Common myeloid progenitor, CD34-positive (primary cell): ENCODE data around the gene ACTL6B. TPM values are rescaled to one million over a fixed set of nuclear protein-coding genes. Genes with fewer than 3 reads are reported as not detected.
"Not testable (repeated sequence)": the region's sequence is repeated elsewhere in the genome, so short reads cannot be mapped to it uniquely, and the experiment has no call there.

Experiments used
- CTCF ChIA-PET: fragments of 350-600 bp; sonication (Branson Sonifier 250); formaldehyde crosslinking; loops from one replicate; lab custom pipeline; 2021; ENCODE audit warnings: antibody characterized with exemption; lab: Charles Lee
- POLR2A ChIA-PET: fragments of 350-600 bp; sonication (Branson Sonifier 250); formaldehyde crosslinking; loops from one replicate; lab custom pipeline; 2021; ENCODE audit warnings: antibody characterized with exemption; lab: Charles Lee
- DNase-seq, 3 donors: peaks; one replicate each; pipeline versions ENCODE4 v3.0.0 to v3.0.0-alpha.2; 2013
- H3K27ac ChIP-seq, 2 experiments: 1 replicate in 1 of 2; 2 replicates in 1 of 2; pipeline ENCODE4 v1.7.0; 2013; ENCODE audit warnings: inconsistent platforms in 2 of 2, low read length in 2 of 2, mild to moderate bottlenecking in 2 of 2, low read depth in 1 of 2, moderate library complexity in 1 of 2; ENCODE audit not compliant: severe bottlenecking in 2 of 2, insufficient read depth in 1 of 2, poor library complexity in 1 of 2
- H3K27me3 ChIP-seq, 5 experiments: replicated peaks in 2 of 5; 1 replicate in 3 of 5; 2 replicates in 2 of 5; pipeline versions ENCODE4 v1.6.1 to v1.7.0; 2013; ENCODE audit warnings: low read length in 4 of 5, mild to moderate bottlenecking in 2 of 5, moderate library complexity in 2 of 5, inconsistent platforms in 1 of 5; ENCODE audit not compliant: insufficient read depth in 5 of 5, control insufficient read depth in 4 of 5
- H3K36me3 ChIP-seq, 4 experiments: 1 replicate in 2 of 4; 2 replicates in 2 of 4; pipeline versions ENCODE4 v1.6.1 to v1.7.0; 2013; ENCODE audit warnings: low read length in 3 of 4, control low read depth in 1 of 4, mild to moderate bottlenecking in 1 of 4; ENCODE audit not compliant: control insufficient read depth in 4 of 4, insufficient read depth in 4 of 4
- H3K4me1 ChIP-seq, 4 experiments: 1 replicate in 3 of 4; 2 replicates in 1 of 4; pipeline versions ENCODE4 v1.6.1 to v1.7.1; 2013; ENCODE audit warnings: low read length in 3 of 4, mild to moderate bottlenecking in 3 of 4, control low read depth in 1 of 4, inconsistent platforms in 1 of 4, moderate library complexity in 1 of 4; ENCODE audit not compliant: control insufficient read depth in 4 of 4, insufficient read depth in 4 of 4; ENCODE audit errors: control extremely low read depth in 1 of 4
- H3K4me3 ChIP-seq, 7 experiments: 1 replicate in 4 of 7; 2 replicates in 3 of 7; pipeline versions ENCODE4 v1.5.1 to v1.7.0; 2013; ENCODE audit warnings: mild to moderate bottlenecking in 7 of 7, low read length in 6 of 7, moderate library complexity in 6 of 7, inconsistent platforms in 2 of 7, low read depth in 2 of 7, control low read depth in 1 of 7; ENCODE audit not compliant: insufficient read depth in 4 of 7, control insufficient read depth in 1 of 7; ENCODE audit errors: extremely low read depth in 1 of 7
- H3K9me3 ChIP-seq, 5 experiments: 1 replicate in 4 of 5; 2 replicates in 1 of 5; pipeline versions ENCODE4 v1.6.1 to v1.7.1; 2013; ENCODE audit warnings: low read length in 4 of 5, mild to moderate bottlenecking in 2 of 5, inconsistent platforms in 1 of 5, low read depth in 1 of 5, moderate library complexity in 1 of 5; ENCODE audit not compliant: control insufficient read depth in 4 of 5, insufficient read depth in 2 of 5; ENCODE audit errors: control extremely low read depth in 1 of 5
- WGBS: methylation state at CpG from one replicate; pipeline ENCODE4 v1.1.5; 2013; ENCODE audit not compliant: insufficient coverage; 5-methylcytosine and 5-hydroxymethylcytosine counted together
- polyA plus RNA-seq: library from polyadenylated mRNA; unstranded; fragments of 120-200 nt; gene quantifications from one replicate; pipeline ENCODE4 v1.2.1, GENCODE V29; 2013

ACTL6B gene
- polyA plus RNA-seq, result 0.09 TPM

- H3K9me3 ChIP-seq, result peaks cover 0 to 2% (median 0%) of the 10 kb centered on the region in 5 experiments
- POLR2A ChIA-PET, result no interaction called here
- H3K27ac ChIP-seq, result no peak within 1 kb of the TSS
- CTCF ChIA-PET, result interaction anchor here (1.2 to 1.4 kb wide), 4 partner anchors 19 to 36 kb away, joined by 3 to 5 read pairs (median 3); no protein-coding TSS in a partner anchor
- WGBS, result 13% methylated on average over 50 of the region's 63 CpGs
- H3K4me1 ChIP-seq, result peaks cover 0 to 2% (median 0%) of the 10 kb centered on the region in 4 experiments
- H3K36me3 ChIP-seq, result no peaks in the 10 kb centered on the region
- peak; percentile 46 to 85 (median 83) for DNase-seq
- H3K27me3 ChIP-seq, result peaks cover 2 to 50% (median 18%) of the 10 kb centered on the region in 5 experiments
- H3K4me3 ChIP-seq, result peak within 1 kb of the TSS in 1 of 7 experiments; percentile 28
These were observed at the start of gene ACTL6B for GRCh38 chr7:100655908-100656674. Gene ACTL6B, minus strand, starts transcription at chr7:100656448. Its CDS starts 94 bp downstream, at chr7:100656354.

GRCh38 chr7:100705320-100705752 is 49.1 kb upstream of the ACTL6B start:
- Histone ChIP-seq H3K9me3 (no peaks in the 10 kb centered on the region), H3K27ac (peak overlapping the region; percentile 64 to 87), H3K27me3 (no peaks in the 10 kb centered on the region), H3K36me3 (peaks cover 0 to 11% (median 1%) of the 10 kb centered on the region in 4 experiments), H3K4me1 (peaks cover 0 to 23% (median 19%) of the 10 kb centered on the region in 4 experiments), H3K4me3 (peak overlapping the region; percentile 62 to 97 (median 89))
- peak; percentile 64 to 81 (median 81) for DNase-seq
- POLR2A ChIA-PET, result interaction anchor here (0.8 to 1.4 kb wide), 3 partner anchors 94 to 147 kb away, joined by 3 to 6 read pairs (median 3); partner anchors contain the start of gene SLC12A9
- CTCF ChIA-PET, result interaction anchor here (0.7 to 8.6 kb wide), 29 partner anchors 9 to 256 kb away, joined by 3 to 79 read pairs (median 4); partner anchors contain the start of genes EPHB4, EPO, SLC12A9 and ZAN
- 0% methylated on average over 19 of the region's 25 CpGs for WGBS

GRCh38 chr7:100701089-100701488 is 44.8 kb upstream of the ACTL6B start:
- ChIA-PET POLR2A (interaction anchor here (0.6 kb wide), 1 partner anchor 16 kb away, joined by 4 read pairs; no protein-coding TSS in a partner anchor), CTCF (interaction anchor here (1.1 to 8.6 kb wide), 4 partner anchors 24 to 149 kb away, joined by 3 to 79 read pairs (median 5); partner anchors contain the start of genes FBXO24, LRCH4 and SLC12A9)
- H3K4me3 ChIP-seq, DNase-seq, H3K27me3 ChIP-seq, H3K27ac ChIP-seq, H3K36me3 ChIP-seq, H3K9me3 ChIP-seq: not testable (repeated sequence)
- peaks cover 0 to 11% (median 10%) of the 10 kb centered on the region in 4 experiments for H3K4me1 ChIP-seq
- 56% methylated on average over 3 of the region's 3 CpGs for WGBS

GRCh38 chr7:100699018-100699417 is 42.8 kb upstream of the ACTL6B start:
- CTCF ChIA-PET, result interaction anchor here (0.9 to 1.4 kb wide), 4 partner anchors 21 to 128 kb away, joined by 3 to 4 read pairs (median 3); partner anchors contain the start of genes EPHB4, EPO and MOSPD3
- peaks cover 0 to 5% (median 0%) of the 10 kb centered on the region in 5 experiments for H3K27me3 ChIP-seq
- WGBS, result 94% methylated on average over 5 of the region's 6 CpGs

GRCh38 chr7:100696123-100696521 is 39.9 kb upstream of the ACTL6B start:
- DNase-seq, result no peak
- peaks cover 11 to 30% (median 27%) of the 10 kb centered on the region in 4 experiments for H3K4me1 ChIP-seq
- no peaks in the 10 kb centered on the region for H3K9me3 ChIP-seq
- peaks cover 0 to 5% (median 0%) of the 10 kb centered on the region in 5 experiments for H3K27me3 ChIP-seq
- H3K36me3 ChIP-seq, result peaks cover 0 to 3% (median 0%) of the 10 kb centered on the region in 4 experiments
- POLR2A ChIA-PET, result no interaction called here
- H3K27ac ChIP-seq, result no peak overlapping the region
- CTCF ChIA-PET, result interaction anchor here (1.2 to 3.9 kb wide), 4 partner anchors 9 to 156 kb away, joined by 3 to 21 read pairs (median 4); partner anchors contain the start of genes POP7 and SLC12A9
- no peak overlapping the region for H3K4me3 ChIP-seq
- 97% methylated on average over 3 of the region's 6 CpGs for WGBS

More at GRCh38 chr7:100699018-100699417, 42.8 kb upstream of the ACTL6B start:
- Histone ChIP-seq H3K27ac (no peak overlapping the region), H3K4me1 (peaks cover 0 to 7% (median 4%) of the 10 kb centered on the region in 4 experiments), H3K36me3 (no peaks in the 10 kb centered on the region), H3K4me3 (no peak overlapping the region), H3K9me3 (no peaks in the 10 kb centered on the region)
- POLR2A ChIA-PET, result no interaction called here
- DNase-seq, result no peak

- WGBS, result 0% methylated on average over 31 of the region's 102 CpGs
- Histone ChIP-seq H3K27me3 (peaks cover 0 to 5% (median 0%) of the 10 kb centered on the region in 5 experiments), H3K9me3 (no peaks in the 10 kb centered on the region), H3K4me1 (peaks cover 11 to 35% (median 31%) of the 10 kb centered on the region in 4 experiments), H3K36me3 (peaks cover 0 to 18% (median 3%) of the 10 kb centered on the region in 4 experiments), H3K27ac (peak within 1 kb of the TSS; percentile 33 to 81), H3K4me3 (peak within 1 kb of the TSS; percentile 73 to 94 (median 84))
- ChIA-PET POLR2A (interaction anchor here (0.5 to 2.0 kb wide), 3 partner anchors 21 to 254 kb away, joined by 3 to 5 read pairs (median 3); partner anchors contain the start of genes GNB2 and MOSPD3), CTCF (interaction anchor here (1.6 to 8.7 kb wide), 6 partner anchors 11 to 228 kb away, joined by 4 to 80 read pairs (median 26); partner anchors contain the start of gene POP7)
- DNase-seq, result peak; percentile 64 to 76 (median 73)
These were observed 38.0 kb upstream of the ACTL6B start, which contains the start of gene GIGYF1 for GRCh38 chr7:100694098-100694745. Gene GIGYF1, minus strand, starts transcription at chr7:100694250. Its CDS starts 6,012 bp downstream, at chr7:100688238.
